ENCODE data around the gene ZNF132. TPM values are rescaled to one million over a fixed set of nuclear protein-coding genes. Genes with fewer than 3 reads are reported as not detected.

The ZNF132 gene
- total RNA-seq, 1 experiment from 2014 or later = not detected

DNA sequence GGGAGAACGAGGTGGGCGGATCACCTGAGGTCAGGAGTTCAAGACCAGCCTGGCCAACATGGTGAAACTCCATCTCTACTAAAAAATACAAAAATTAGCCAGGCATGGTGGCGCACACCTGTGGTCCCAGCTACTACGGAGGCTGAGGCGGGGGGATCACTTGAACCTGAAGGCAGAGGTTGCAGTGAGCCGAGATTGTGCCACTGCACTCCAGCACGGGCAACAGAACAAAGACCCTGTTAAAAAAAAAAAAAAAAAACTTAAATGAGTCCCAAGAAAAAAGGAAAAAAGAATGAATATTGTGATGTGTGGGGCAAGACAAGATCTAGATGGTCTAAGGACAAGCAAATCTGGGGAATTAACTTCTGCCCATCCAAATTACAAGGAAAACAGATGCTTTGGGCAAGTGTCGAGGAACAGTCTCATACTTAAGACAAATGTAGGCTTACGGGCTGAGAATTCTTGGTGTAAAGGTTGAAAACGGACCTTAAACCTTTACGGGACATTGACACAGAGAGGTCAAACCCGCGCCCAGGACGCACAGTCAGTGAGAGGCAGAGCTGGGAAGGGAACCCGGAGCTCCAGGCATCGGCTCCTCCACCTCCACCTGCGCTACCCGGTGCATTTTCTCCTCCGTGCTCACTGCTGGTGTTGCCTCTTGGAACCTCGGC is 26.3 kb upstream of the ZNF132 start:
- ChIA-PET POLR2A (no interaction called here), CTCF (interaction anchor here (1.0 kb wide), 1 partner anchor 9 kb away, joined by 3 read pairs; the partner anchor contains the start of gene ZNF446), RAD21 (ENCODE audit: low non-redundant PET in 1 of 2, low total read pairs in 2 of 2, uncharacterized antibody in 2 of 2, unreplicated experiment in 2 of 2) (no interaction called here)
- peaks cover 16% of the 10 kb centered on the region; the same call in 1 of the 2 replicates for H3K79me2 ChIP-seq (ENCODE audit: insufficient read depth, low read length)
- H3K9me2 ChIP-seq (ENCODE audit: insufficient read depth) = no peaks in the 10 kb centered on the region
- DNase-seq (ENCODE audit: low read depth, low spot score) (no peak), ATAC-seq (peak; percentile 58)
- peak overlapping the region; percentile 74; the same call in 1 of the 2 replicates for H3K9ac ChIP-seq (ENCODE audit: low read length)
- H3K27me3 ChIP-seq (ENCODE audit: insufficient read depth, low read length) = no peaks in the 10 kb centered on the region
- no TSS peak for BruUV-seq (replicated peaks)
- no peak overlapping the region for H2AFZ ChIP-seq (ENCODE audit: low read depth, low read length, poor library complexity, severe bottlenecking)
- peaks cover 2 to 12% of the 10 kb centered on the region in 2 experiments; a peak in 2 of 4 replicates for H3K4me1 ChIP-seq (ENCODE audit: control insufficient read depth in 1 of 2, insufficient read depth in 2 of 2, low read length in 2 of 2)
- H3K4me3 ChIP-seq (replicated peaks in 1 of 2; ENCODE audit: low read depth in 1 of 2, low read length in 2 of 2) = peak overlapping the region; percentile 77 to 80
- intact Hi-C loops (cut with micrococcal nuclease) = loop anchor here (1.0 kb wide), 1 partner anchor 58 kb away; the partner anchor contains the start of gene ZNF584
- H4K20me1 ChIP-seq (ENCODE audit: insufficient read depth) = no peaks in the 10 kb centered on the region
- TF ChIP-seq EZH2phosphoT487 (IDR thresholded peaks at IDR 0.05; ENCODE audit: borderline replicate concordance) = no peak
- TF ChIP-seq POLR2AphosphoS5 (IDR thresholded peaks at IDR 0.05; ENCODE audit: low read depth, low read length) = no peak
- no peak for TF ChIP-seq EGR1 (IDR thresholded peaks at IDR 0.05; ENCODE audit: low read depth)
- no peak for TF ChIP-seq ZNF274 (IDR thresholded peaks at IDR 0.05; ENCODE audit: low read depth, low read length)
- TF ChIP-seq YY1 (IDR thresholded peaks at IDR 0.05; ENCODE audit: extremely low read depth, insufficient replicate concordance, low read depth, low read length) = no peak
- TF ChIP-seq ZFX (IDR thresholded peaks at IDR 0.05) = no peak
- TF ChIP-seq, protein P1, sequence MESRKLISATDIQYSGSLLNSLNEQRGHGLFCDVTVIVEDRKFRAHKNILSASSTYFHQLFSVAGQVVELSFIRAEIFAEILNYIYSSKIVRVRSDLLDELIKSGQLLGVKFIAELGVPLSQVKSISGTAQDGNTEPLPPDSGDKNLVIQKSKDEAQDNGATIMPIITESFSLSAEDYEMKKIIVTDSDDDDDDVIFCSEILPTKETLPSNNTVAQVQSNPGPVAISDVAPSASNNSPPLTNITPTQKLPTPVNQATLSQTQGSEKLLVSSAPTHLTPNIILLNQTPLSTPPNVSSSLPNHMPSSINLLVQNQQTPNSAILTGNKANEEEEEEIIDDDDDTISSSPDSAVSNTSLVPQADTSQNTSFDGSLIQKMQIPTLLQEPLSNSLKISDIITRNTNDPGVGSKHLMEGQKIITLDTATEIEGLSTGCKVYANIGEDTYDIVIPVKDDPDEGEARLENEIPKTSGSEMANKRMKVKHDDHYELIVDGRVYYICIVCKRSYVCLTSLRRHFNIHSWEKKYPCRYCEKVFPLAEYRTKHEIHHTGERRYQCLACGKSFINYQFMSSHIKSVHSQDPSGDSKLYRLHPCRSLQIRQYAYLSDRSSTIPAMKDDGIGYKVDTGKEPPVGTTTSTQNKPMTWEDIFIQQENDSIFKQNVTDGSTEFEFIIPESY (IDR thresholded peaks at IDR 0.05; ENCODE audit: extremely low read depth, insufficient replicate concordance, low read length) = no peak
- TF ChIP-seq ELF1 (IDR thresholded peaks at IDR 0.05; ENCODE audit: borderline replicate concordance, low read depth) = no peak
- TF ChIP-seq CEBPB (IDR thresholded peaks at IDR 0.05; ENCODE audit: low read depth) = no peak
- TF ChIP-seq, protein P2, sequence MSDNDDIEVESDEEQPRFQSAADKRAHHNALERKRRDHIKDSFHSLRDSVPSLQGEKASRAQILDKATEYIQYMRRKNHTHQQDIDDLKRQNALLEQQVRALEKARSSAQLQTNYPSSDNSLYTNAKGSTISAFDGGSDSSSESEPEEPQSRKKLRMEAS (IDR thresholded peaks at IDR 0.05) = no peak
- peak overlapping the region; percentile 70 for H3K4me2 ChIP-seq (ENCODE audit: low read length)
- peak overlapping the region; percentile 36; the same call in 1 of the 2 replicates for H3K27ac ChIP-seq (ENCODE audit: low read depth, low read length)
- H3K9me3 ChIP-seq (ENCODE audit: control insufficient read depth in 1 of 2, insufficient read depth in 1 of 2, low read depth in 1 of 2, low read length in 2 of 2) = no peaks in the 10 kb centered on the region
- peaks cover 4 to 5% of the 10 kb centered on the region in 2 experiments; a peak in 2 of 4 replicates for H3K36me3 ChIP-seq (ENCODE audit: control insufficient read depth in 1 of 2, insufficient read depth in 2 of 2, low read length in 2 of 2)

Measured in HCT116 (cell line).